Vagina (tissue), 2 donors: Measurements from ENCODE around the gene STARD10. TPM values are rescaled to one million over a fixed set of nuclear protein-coding genes. Genes with fewer than 3 reads are reported as not detected.

Experiments
- DNase-seq, 2 donors: peaks; one replicate each; pipeline ENCODE4 v3.0.0-alpha.2; 2017; ENCODE audit errors: extremely low spot score in 2 of 2
- H3K27ac ChIP-seq: fragments of 200-600 bp; sonication (generic); one replicate; pipeline ENCODE4 v1.5.1; 2019
- H3K27me3 ChIP-seq: fragments of 200-600 bp; sonication (generic); one replicate; pipeline ENCODE4 v1.5.1; 2019
- H3K36me3 ChIP-seq, 2 donors: fragments of 200-600 bp; sonication (generic); one replicate each; pipeline ENCODE4 v1.5.1; 2017 to 2019
- H3K4me1 ChIP-seq: fragments of 200-600 bp; sonication (generic); one replicate; pipeline ENCODE4 v1.5.1; 2019
- H3K4me3 ChIP-seq, 2 donors: fragments of 200-600 bp; sonication (generic); 1 replicate in 1 of 2; 2 replicates in 1 of 2; pipeline ENCODE4 v1.5.1; 2016 to 2019
- H3K9me3 ChIP-seq: fragments of 200-600 bp; sonication (generic); one replicate; pipeline ENCODE4 v1.5.1; 2019
- POLR2A ChIP-seq, 2 donors: fragments of 450-650 bp; IDR thresholded peaks; one replicate each; pipeline ENCODE4 v1.6.1; 2017; ENCODE audit warnings: antibody characterized with exemption in 2 of 2, mild to moderate bottlenecking in 2 of 2, moderate library complexity in 2 of 2
- POLR2AphosphoS5 ChIP-seq, 2 donors: sonication (generic); formaldehyde crosslinking; IDR thresholded peaks; one replicate each; pipeline ENCODE4 v1.9.0; 2017; ENCODE audit warnings: antibody characterized with exemption in 2 of 2, mild to moderate bottlenecking in 2 of 2, low read depth in 1 of 2; ENCODE audit not compliant: insufficient read depth in 1 of 2
- intact Hi-C: fragments of 100-400 bp; cut with DNase I; formaldehyde crosslinking; loops from one replicate; pipeline ENCODE4 v1.15.1; 2023
- total RNA-seq: library from RNA; depleted of rRNA; stranded (reverse); fragments of >200 nt; gene quantifications from one replicate; pipeline ENCODE4 v1.2.3, GENCODE V29; 2016
- TF ChIP-seq, protein P1 (sequence below), 3 experiments: fragments of 450-650 bp in 2 of 3; fragments of 200-600 bp in 1 of 3; sonication (generic) in 1 of 3; IDR thresholded peaks; one replicate each; pipeline ENCODE4 v1.5.1; 2017 to 2019; ENCODE audit warnings: antibody characterized with exemption in 3 of 3, mild to moderate bottlenecking in 2 of 3, moderate library complexity in 2 of 3

The STARD10 gene
- total RNA-seq, 1 donor from 2014 or later, result 75.9 TPM

DNA sequence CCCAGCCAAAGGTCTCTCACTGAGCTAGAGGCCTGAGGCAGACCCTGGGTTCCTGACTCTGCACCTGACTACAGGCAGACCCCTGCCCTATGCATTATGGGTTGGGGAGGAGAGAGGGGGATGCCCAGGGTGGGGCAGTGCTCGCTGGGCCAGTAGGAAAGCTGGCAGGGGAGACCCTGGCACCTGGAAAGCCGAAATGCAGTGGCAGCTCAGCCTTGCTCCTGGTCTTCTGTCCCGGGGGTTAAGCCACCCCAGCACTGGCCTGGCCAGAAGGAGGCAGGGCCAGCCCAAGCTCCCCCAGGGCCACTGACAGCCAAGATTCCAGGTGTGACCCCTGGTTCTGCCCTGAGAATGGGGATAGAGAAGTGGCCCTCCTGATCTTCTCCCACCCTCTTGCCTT, 47.0 kb downstream of the STARD10 start:
- H3K27ac ChIP-seq, result no peak overlapping the region
- no peaks in the 10 kb centered on the region for H3K36me3 ChIP-seq
- TF ChIP-seq, protein P1, sequence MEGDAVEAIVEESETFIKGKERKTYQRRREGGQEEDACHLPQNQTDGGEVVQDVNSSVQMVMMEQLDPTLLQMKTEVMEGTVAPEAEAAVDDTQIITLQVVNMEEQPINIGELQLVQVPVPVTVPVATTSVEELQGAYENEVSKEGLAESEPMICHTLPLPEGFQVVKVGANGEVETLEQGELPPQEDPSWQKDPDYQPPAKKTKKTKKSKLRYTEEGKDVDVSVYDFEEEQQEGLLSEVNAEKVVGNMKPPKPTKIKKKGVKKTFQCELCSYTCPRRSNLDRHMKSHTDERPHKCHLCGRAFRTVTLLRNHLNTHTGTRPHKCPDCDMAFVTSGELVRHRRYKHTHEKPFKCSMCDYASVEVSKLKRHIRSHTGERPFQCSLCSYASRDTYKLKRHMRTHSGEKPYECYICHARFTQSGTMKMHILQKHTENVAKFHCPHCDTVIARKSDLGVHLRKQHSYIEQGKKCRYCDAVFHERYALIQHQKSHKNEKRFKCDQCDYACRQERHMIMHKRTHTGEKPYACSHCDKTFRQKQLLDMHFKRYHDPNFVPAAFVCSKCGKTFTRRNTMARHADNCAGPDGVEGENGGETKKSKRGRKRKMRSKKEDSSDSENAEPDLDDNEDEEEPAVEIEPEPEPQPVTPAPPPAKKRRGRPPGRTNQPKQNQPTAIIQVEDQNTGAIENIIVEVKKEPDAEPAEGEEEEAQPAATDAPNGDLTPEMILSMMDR (IDR thresholded peaks at IDR 0.05), result no peak
- TF ChIP-seq POLR2A (IDR thresholded peaks at IDR 0.05) (no peak), POLR2AphosphoS5 (IDR thresholded peaks at IDR 0.05; ENCODE audit: insufficient read depth in 1 of 2, low read depth in 1 of 2) (no peak)
- intact Hi-C loops, result no loop called here
- DNase-seq, result no peak
- H3K4me3 ChIP-seq, result no peak overlapping the region
- no peaks in the 10 kb centered on the region for H3K27me3 ChIP-seq
- H3K9me3 ChIP-seq, result no peaks in the 10 kb centered on the region
- H3K4me1 ChIP-seq, result peaks cover 34% of the 10 kb centered on the region

DNA sequence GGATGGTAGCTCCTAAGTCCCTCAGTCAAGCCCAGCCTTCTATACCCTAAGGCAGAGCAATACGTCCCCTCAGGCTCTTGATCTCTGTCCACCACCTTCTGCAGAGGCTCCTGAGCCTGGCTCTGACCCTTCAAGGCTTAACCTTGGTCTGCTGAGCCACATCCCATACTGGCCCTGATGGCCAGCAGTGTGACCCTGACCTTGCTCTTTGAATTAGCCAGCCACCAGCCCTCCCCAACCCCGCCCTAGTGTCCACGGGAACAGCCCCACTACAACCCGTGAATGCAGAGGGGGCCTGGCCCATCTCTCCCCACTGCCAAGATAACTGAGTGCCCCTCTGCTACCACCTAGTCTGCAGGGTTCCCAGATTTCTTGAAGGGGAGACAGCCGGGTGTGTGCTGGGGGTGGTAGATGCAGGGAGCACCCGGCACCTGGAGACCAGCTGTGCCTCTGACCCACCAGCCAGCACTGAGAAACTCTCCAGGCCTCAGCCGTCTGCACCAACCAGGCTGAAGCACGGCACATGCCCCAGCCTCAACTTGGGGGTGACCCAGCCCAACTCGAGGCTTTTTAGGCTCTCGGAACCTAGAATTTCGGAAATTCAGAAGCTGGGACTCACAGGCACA, 47.8 kb downstream of the STARD10 start:
- DNase-seq, result no peak
- intact Hi-C loops, result no loop called here
- H3K27me3 ChIP-seq, result no peaks in the 10 kb centered on the region
- no peaks in the 10 kb centered on the region for H3K9me3 ChIP-seq
- H3K36me3 ChIP-seq, result no peaks in the 10 kb centered on the region
- no peak overlapping the region for H3K4me3 ChIP-seq
- TF ChIP-seq POLR2AphosphoS5 (IDR thresholded peaks at IDR 0.05; ENCODE audit: insufficient read depth in 1 of 2, low read depth in 1 of 2), result no peak
- H3K4me1 ChIP-seq, result peaks cover 34% of the 10 kb centered on the region
- no peak overlapping the region for H3K27ac ChIP-seq

DNA sequence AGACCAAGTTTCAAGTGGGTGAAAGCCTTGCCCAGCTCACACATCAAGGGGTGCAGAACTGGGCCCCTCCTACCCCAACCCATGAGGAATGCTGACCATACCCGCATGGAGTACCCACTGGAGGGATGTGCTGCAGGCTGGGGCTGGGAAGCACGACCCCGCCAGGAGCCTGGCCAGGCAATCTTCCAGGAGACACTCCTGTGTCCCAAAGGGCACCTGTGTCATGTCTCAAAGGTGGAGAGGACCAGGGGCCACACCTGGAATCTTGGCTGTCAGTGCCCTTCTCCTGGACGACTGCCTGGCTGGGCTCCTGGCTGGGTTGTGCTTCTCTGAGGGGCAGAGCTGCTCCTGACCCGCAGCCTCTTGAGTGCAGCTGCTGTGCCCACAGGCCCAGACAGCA, 48.3 kb downstream of the STARD10 start:
- no peaks in the 10 kb centered on the region for H3K27me3 ChIP-seq
- intact Hi-C loops, result no loop called here
- H3K4me1 ChIP-seq, result peaks cover 34% of the 10 kb centered on the region
- H3K27ac ChIP-seq, result no peak overlapping the region
- no peak for TF ChIP-seq POLR2AphosphoS5 (IDR thresholded peaks at IDR 0.05; ENCODE audit: insufficient read depth in 1 of 2, low read depth in 1 of 2)
- no peak for TF ChIP-seq POLR2A (IDR thresholded peaks at IDR 0.05)
- TF ChIP-seq, protein P1 (IDR thresholded peaks at IDR 0.05), result no peak
- no peak overlapping the region for H3K4me3 ChIP-seq
- no peaks in the 10 kb centered on the region for H3K36me3 ChIP-seq
- H3K9me3 ChIP-seq, result no peaks in the 10 kb centered on the region
- no peak for DNase-seq

DNA sequence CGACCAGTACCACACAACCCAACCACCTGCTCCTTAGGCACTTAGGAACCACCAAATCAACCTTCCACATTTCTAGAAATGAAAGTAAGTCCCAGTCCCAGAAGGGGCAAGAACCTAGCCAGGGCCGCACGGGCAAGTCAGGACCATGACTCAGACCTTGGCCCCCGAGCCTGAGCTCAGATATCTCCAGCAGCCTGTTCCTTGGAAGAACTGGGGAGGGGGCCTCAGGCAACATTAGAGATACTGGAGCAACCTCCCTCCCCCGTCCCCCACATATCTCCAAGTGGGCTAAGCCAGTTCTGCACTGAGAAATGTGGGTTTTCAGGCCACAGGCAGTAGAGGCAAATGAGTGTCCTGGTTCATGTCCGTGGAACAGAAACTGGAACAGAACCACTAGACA, 49.4 kb downstream of the STARD10 start:
- Histone ChIP-seq H3K4me3 (no peak overlapping the region), H3K27me3 (no peaks in the 10 kb centered on the region), H3K27ac (no peak overlapping the region), H3K4me1 (peaks cover 32% of the 10 kb centered on the region), H3K9me3 (no peaks in the 10 kb centered on the region), H3K36me3 (no peaks in the 10 kb centered on the region)
- no peak for DNase-seq
- no peak for TF ChIP-seq POLR2AphosphoS5 (IDR thresholded peaks at IDR 0.05; ENCODE audit: insufficient read depth in 1 of 2, low read depth in 1 of 2)
- no peak for TF ChIP-seq POLR2A (IDR thresholded peaks at IDR 0.05)
- TF ChIP-seq, protein P1 (IDR thresholded peaks at IDR 0.05), result no peak
- intact Hi-C loops, result no loop called here

DNA sequence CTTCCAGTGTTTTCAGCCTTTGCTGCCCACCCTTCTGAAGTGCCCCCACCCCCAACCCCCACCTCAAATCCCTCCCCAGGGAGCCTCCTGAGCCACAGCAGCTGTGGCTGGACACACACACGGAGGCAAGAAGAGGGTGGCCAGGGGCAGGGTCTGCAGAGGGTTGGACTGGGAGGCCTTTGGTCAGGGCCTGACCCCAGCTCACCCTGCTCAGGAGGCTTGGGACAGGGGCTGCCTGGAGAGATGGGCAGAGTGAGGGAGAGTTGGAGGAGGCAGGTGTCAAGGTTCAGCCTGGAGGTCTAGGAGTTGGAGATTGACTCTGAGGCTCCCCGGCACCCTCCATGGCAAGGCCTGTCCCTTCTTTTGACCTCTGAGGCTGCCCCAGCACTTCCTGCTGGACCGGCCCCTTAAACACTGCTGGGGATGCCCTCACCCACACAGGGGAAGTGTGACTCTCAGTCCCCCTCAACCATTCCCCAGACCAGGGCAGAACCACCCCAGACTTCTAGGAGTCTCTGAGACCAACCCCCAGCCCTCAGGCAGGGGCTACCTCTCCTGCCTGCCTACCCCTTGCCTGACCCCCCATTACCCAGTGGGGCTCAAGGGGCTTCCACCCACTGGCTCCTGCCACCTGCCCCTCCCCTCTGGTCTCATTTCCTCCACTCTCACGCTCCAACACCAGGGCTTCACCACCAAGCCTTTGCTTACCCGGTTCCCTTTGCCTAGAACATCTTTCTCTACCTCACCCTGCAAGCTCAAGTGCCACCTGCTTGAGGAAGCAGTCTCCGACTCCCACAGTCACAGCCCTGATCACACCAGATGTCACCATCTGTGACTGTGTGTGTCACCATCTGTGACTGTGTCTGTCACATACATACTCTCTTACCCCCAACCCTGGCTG, 50.3 kb downstream of the STARD10 start:
- no peak for DNase-seq
- no peak overlapping the region for H3K4me3 ChIP-seq
- intact Hi-C loops, result no loop called here
- no peaks in the 10 kb centered on the region for H3K27me3 ChIP-seq
- no peaks in the 10 kb centered on the region for H3K36me3 ChIP-seq
- H3K9me3 ChIP-seq, result no peaks in the 10 kb centered on the region
- H3K27ac ChIP-seq, result no peak overlapping the region
- H3K4me1 ChIP-seq, result peaks cover 34% of the 10 kb centered on the region
- TF ChIP-seq POLR2AphosphoS5 (IDR thresholded peaks at IDR 0.05; ENCODE audit: insufficient read depth in 1 of 2, low read depth in 1 of 2) (no peak), POLR2A (IDR thresholded peaks at IDR 0.05) (no peak)
- TF ChIP-seq, protein P1 (IDR thresholded peaks at IDR 0.05), result no peak
